ENCODE measurements around the gene TNS4.

TNS4 gene

DNA sequence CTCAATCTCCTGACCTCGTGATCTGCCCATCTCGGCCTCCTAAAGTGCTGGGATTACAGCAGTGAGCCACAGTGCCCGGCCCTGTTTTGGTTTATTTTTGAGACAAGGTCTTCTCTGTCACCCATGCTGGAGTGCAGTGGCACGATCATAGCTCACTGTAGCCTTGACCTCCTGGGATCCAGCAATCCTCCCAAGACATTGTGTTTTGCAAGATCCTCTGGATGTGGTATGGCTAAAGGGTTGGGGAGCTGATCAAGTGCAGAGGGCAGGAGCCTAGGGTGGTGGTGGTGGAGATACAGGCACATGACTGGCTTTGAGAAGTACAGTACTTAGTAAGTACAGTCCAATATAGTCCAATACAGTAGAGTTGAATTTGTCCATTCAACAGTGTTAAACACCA, 16.6 kb upstream of the TNS4 start:
- no peak for DNase-seq (ENCODE audit: low spot score)

- no peak for DNase-seq (ENCODE audit: low spot score)
Measured at GRCh38 chr17:40517286-40517662, 15.9 kb upstream of the TNS4 start.

GRCh38 chr17:40516581-40517285, 15.3 kb upstream of the TNS4 start:
- DNase-seq (ENCODE audit: low spot score), result peak; percentile 58

- DNase-seq (ENCODE audit: low spot score), result no peak
Measured at GRCh38 chr17:40515491-40516041, 14.1 kb upstream of the TNS4 start.

- no peak for DNase-seq (ENCODE audit: low spot score)
Measured at GRCh38 chr17:40515011-40515410, 13.6 kb upstream of the TNS4 start.

GRCh38 chr17:40514013-40514875, 12.8 kb upstream of the TNS4 start:
- no peak for DNase-seq (ENCODE audit: low spot score)

- DNase-seq (ENCODE audit: low spot score), result no peak
Measured at GRCh38 chr17:40511667-40512220, 10.3 kb upstream of the TNS4 start.

DNA sequence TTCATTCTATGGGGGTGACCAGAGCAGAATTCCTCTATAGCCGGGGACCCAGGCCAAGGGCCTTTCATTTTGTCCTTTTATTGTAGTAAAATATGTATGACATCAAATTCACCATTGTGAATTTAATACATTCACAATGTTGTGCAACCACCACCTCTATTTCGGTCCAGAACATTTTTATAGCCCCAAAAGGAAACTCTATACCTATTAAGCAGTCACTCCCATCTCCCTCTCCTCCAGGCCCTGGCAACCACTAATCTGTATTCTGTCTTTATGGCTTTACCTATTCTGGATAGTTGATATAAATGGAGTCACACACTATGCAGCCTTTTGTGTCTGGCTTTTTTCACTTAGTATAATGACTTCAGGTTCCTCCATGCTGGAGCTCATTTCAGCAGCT, 9.7 kb upstream of the TNS4 start:
- DNase-seq (ENCODE audit: low spot score), result no peak

DNA sequence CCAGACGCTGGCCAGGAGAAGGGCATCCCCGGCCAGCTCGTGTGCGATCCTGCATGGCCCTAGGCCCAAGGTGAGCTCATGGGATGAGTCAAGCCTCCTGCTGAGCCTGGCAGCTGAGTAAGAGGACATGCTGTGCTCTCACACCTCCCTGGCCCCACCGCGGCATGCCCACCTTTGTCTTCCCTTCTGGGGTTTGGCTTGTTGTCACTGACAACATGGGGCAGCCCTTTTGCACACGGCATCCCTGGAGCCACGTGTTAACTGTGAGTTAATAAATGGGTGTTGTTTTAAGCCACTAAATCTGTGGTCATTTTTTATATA, 8.9 kb upstream of the TNS4 start:
- no peak for DNase-seq (ENCODE audit: low spot score)

- DNase-seq (ENCODE audit: low spot score), result no peak
Measured at GRCh38 chr17:40509626-40510327, 8.4 kb upstream of the TNS4 start.

DNA sequence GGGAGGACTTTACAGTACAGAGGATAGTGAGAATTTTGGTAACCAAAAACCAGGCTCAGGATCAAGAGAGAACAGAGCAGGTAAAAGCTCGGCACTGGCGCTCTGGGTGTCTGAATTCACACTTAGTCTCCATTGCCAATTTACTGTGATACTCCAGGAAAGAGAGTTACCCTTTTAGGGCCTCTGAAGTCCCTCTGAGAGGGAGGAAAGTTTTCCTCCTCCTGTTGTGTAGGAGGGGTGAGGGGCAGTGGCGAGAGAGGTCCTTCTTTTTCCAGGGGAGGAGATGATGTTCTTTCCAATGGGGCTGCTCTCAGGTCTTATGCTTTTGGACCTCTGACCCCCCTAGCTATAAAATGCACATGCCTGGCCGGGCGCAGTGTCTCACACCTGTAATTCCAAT, 5.4 kb upstream of the TNS4 start:
- DNase-seq (ENCODE audit: low spot score), result no peak

DNA sequence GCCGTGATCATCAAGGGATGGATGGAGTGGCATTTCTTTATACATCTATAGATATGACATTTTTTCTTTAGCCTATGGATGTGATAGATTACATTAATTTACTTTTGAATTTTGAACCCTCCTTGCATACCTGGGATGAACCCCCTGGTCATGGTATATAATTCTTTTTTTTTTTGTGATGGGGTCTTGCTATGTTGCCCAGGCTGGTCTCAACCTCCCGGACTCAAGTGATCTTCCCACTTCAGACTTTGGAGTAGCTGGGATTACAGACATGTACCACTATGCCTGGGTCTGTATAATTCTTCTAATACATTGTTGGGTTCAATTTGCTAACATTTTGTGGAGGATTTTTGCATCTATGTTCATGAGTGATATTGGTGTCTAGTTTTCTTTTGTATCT, 1.7 kb upstream of the TNS4 start:
- DNase-seq (ENCODE audit: low spot score), result no peak

- DNase-seq (ENCODE audit: low spot score), result no peak
Measured at GRCh38 chr17:40502716-40503115, 1.3 kb upstream of the TNS4 start.

DNA sequence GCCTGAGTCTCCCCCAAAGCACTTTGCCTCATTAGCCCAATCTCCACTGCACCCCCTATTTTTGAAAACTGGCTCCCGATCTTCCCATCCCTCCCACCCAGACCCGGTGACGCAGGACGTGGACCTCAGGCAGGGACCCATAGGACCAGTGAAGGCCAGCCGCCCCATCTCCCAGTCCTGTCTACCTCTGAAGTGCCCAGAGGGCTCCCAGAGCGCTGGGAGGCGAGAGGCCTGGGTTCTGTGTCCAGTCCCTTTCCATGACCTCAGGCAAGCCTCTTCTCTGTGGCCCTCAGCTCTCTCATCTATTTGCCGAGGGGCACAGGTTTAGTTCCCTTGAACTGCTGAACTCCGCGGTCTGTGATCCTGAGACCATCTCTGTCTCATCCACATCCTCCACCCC, 714 bp downstream of the TNS4 start:
- DNase-seq (ENCODE audit: low spot score), result no peak

DNA sequence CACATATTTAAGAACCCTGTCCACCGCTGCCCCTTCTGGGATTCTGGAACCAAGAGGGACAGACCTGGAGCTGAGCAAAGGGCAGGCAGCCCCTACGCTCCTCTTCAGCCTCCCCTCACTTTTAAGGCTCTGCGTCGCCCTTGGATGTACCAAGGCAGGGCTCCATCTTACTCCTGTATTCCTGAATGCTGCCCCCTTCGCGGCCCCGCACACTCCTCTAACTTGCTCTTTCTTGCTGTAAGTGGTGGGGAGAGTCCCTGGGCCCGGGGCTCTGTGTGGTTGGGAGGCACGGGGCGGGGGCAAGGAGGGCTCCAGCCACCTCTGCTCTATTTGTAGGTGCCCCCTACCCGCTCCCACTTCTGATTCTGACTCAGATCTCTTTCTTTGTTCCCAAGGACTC, 1.2 kb downstream of the TNS4 start:
- no peak for DNase-seq (ENCODE audit: low spot score)

GRCh38 chr17:40499551-40500189, 1.8 kb downstream of the TNS4 start:
- no peak for DNase-seq (ENCODE audit: low spot score)

DNA sequence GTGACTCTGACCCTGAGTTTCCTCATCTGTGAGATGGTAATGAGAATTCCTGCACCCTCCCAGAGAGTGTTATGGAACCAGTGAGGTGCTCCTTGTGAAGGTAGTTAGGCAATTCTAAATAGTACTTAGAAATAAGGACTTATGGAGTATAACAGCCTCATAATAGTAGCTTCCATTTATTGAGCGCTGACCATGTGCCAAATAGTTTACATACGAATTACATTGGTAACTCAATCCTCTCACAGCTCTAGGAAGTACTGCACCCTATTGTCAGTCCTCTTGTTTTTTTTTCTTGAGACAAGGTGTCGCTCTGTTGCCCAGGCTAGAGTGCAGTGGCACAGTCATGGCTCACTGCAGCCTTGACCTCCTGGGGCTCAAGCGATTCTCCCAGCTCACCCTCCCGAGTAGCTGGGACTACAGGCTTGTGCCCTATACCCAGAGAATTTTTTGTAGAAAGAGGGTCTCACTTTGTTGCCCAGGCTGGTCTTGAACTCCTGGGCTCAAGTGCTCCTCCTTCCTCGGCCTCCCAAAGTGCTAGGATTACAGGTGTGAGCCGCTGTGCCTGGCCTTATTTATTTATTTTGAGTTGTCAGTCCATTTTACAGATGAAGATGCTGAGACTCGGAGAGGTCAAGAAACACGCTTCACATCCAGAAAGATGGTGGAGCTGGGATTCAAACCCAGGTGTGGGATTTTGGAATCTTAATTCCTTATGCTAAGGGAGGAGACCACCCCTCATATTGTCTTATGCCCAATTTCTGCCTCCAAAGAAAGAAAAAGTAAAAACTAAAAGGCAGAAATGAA, 2.9 kb downstream of the TNS4 start:
- DNase-seq (ENCODE audit: low spot score), result no peak

GRCh38 chr17:40497695-40498094, 3.7 kb downstream of the TNS4 start:
- DNase-seq (ENCODE audit: low spot score), result no peak

- no peak for DNase-seq (ENCODE audit: low spot score)
Measured at GRCh38 chr17:40496634-40497420, 4.6 kb downstream of the TNS4 start.

DNA sequence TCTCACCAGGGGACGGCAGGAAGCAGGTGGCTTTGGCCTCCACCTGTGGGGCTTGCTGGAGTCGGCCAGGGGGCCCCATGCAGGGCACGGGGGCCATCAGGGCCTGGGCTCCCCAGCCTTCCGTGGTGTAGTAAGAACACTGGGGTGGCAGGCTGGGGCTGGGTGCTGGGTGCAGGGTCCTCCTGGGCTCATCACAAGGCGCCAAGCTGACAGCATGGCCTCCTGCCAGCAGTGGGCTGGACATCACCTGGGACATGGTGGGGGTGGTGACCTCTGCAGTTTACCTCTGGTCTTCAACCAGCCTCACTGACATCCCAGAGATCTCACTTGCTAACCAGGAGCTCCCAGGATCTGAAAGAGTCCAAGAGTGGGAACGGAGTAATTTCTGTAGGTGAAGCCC, 5.3 kb downstream of the TNS4 start:
- no peak for DNase-seq (ENCODE audit: low spot score)
